ENCODE results near the gene PLOD3.

The PLOD3 gene

GRCh38 chr7:101169838-101170551 is 47.4 kb downstream of the PLOD3 start:
- Histone ChIP-seq H3K79me2 (ENCODE audit: low read length) (no peaks in the 10 kb centered on the region), H4K20me1 (ENCODE audit: insufficient read depth, low read length) (no peaks in the 10 kb centered on the region), H3K27ac (ENCODE audit: low read length) (no peak overlapping the region), H3K9ac (ENCODE audit: low read length) (0 out of 2 replicates have a peak overlapping the region, but pooled peaks have one; percentile 28), H3K27me3 (ENCODE audit: low read depth, low read length) (peaks cover 42% of the 10 kb centered on the region), H3K36me3 (replicated peaks; ENCODE audit: low read depth, low read length) (no peaks in the 10 kb centered on the region), H3K4me3 (ENCODE audit: low read length) (peak overlapping the region; percentile 75), H3K9me3 (ENCODE audit: insufficient read depth, low read length) (no peaks in the 10 kb centered on the region), H3K4me2 (ENCODE audit: low read length) (peak overlapping the region; percentile 99), H2AFZ (ENCODE audit: low read depth, low read length) (peak overlapping the region; percentile 97), H3K4me1 (ENCODE audit: low read length) (peaks cover 21% of the 10 kb centered on the region)
- TF ChIP-seq EZH2phosphoT487 (IDR thresholded peaks at IDR 0.05; ENCODE audit: low read depth) (no peak), CTCF (IDR thresholded peaks at IDR 0.05; ENCODE audit: low read depth, low read length) (peak; percentile 86)

GRCh38 chr7:101169110-101169837 is 48.1 kb downstream of the PLOD3 start:
- Histone ChIP-seq H3K27ac (ENCODE audit: low read length) (no peak overlapping the region), H3K4me1 (ENCODE audit: low read length) (peaks cover 21% of the 10 kb centered on the region), H3K9ac (ENCODE audit: low read length) (0 out of 2 replicates have a peak overlapping the region, but pooled peaks have one; percentile 28), H4K20me1 (ENCODE audit: insufficient read depth, low read length) (no peaks in the 10 kb centered on the region), H3K4me3 (ENCODE audit: low read length) (peak overlapping the region; percentile 75), H2AFZ (ENCODE audit: low read depth, low read length) (peak overlapping the region; percentile 97), H3K4me2 (ENCODE audit: low read length) (peak overlapping the region; percentile 99), H3K79me2 (ENCODE audit: low read length) (no peaks in the 10 kb centered on the region), H3K36me3 (replicated peaks; ENCODE audit: low read depth, low read length) (no peaks in the 10 kb centered on the region), H3K27me3 (ENCODE audit: low read depth, low read length) (peaks cover 42% of the 10 kb centered on the region), H3K9me3 (ENCODE audit: insufficient read depth, low read length) (no peaks in the 10 kb centered on the region)
- TF ChIP-seq EZH2phosphoT487 (IDR thresholded peaks at IDR 0.05; ENCODE audit: low read depth) (no peak), CTCF (IDR thresholded peaks at IDR 0.05; ENCODE audit: low read depth, low read length) (no peak)

GRCh38 chr7:101168412-101169049 is 48.9 kb downstream of the PLOD3 start:
- peaks cover 21% of the 10 kb centered on the region for H3K4me1 ChIP-seq (ENCODE audit: low read length)

More at GRCh38 chr7:101168412-101169049, 48.9 kb downstream of the PLOD3 start:
- no peaks in the 10 kb centered on the region for H4K20me1 ChIP-seq (ENCODE audit: insufficient read depth, low read length)
- TF ChIP-seq EZH2phosphoT487 (IDR thresholded peaks at IDR 0.05; ENCODE audit: low read depth) (no peak), CTCF (IDR thresholded peaks at IDR 0.05; ENCODE audit: low read depth, low read length) (no peak)
- peaks cover 42% of the 10 kb centered on the region for H3K27me3 ChIP-seq (ENCODE audit: low read depth, low read length)
- H3K4me2 ChIP-seq (ENCODE audit: low read length), result peak overlapping the region; percentile 99; the same call in 1 of the 2 replicates
- no peak overlapping the region for H2AFZ ChIP-seq (ENCODE audit: low read depth, low read length)
- no peak overlapping the region for H3K4me3 ChIP-seq (ENCODE audit: low read length)
- H3K9ac ChIP-seq (ENCODE audit: low read length), result no peak overlapping the region
- H3K79me2 ChIP-seq (ENCODE audit: low read length), result no peaks in the 10 kb centered on the region
- no peak overlapping the region for H3K27ac ChIP-seq (ENCODE audit: low read length)
- no peaks in the 10 kb centered on the region for H3K36me3 ChIP-seq (replicated peaks; ENCODE audit: low read depth, low read length)
- H3K9me3 ChIP-seq (ENCODE audit: insufficient read depth, low read length), result no peaks in the 10 kb centered on the region

All from OCI-LY3 (cell line).